ENCODE results near the gene CCDC71.

Gene CCDC71

DNA sequence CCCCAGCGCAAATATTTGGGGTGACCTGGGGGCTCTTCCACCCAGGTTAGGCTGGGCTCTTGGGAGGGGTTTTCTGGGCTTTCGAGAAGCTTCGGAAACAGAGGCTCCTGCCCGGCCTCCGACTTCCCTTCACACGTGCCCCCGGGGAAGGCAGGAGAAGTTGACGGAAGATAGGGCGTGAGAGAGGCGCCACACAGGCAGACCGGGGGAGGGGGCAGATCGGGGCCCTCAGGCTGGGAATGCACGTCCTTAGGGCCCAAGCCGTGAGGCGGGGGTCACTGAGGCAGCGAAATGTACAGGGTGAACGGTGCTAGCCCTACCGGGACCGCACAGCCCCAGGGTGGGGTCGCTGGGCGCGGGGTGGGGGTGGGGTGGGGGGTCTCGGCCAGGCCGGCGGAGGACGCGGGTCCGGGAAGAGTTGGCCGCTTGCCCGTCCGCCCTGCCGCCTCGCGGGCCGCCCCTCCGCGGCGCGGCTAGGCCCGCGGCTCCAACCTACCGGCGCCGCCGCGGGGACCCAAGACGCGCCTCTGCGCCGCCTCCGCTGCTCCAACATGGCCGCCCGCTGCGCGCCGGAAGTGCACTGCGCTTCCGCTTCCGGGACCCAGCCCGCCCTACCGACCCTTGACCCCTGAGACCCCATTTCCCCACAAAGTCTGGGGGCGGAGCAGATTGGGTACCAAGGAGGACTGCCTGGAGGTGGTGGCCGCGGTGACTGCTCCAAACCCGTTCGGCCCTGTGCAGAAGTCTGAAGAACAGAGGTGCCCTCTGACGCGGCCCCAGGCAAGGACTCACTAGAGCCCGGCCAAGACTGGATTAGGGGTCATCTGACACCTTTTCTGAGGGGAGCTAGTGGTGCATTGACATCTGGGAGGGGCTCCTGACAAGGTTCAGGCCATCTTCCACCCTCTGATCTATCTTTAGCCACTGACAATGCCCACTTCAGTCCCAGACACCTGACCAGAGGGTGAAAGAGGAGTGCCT, at the start of gene CCDC71:
CCDC71 (minus strand) TSS at position 561 of the 981 bp plus-strand sequence. CDS start 2,123 bp downstream, outside the sequence.
- DNase-seq, result peak; percentile 23

DNA sequence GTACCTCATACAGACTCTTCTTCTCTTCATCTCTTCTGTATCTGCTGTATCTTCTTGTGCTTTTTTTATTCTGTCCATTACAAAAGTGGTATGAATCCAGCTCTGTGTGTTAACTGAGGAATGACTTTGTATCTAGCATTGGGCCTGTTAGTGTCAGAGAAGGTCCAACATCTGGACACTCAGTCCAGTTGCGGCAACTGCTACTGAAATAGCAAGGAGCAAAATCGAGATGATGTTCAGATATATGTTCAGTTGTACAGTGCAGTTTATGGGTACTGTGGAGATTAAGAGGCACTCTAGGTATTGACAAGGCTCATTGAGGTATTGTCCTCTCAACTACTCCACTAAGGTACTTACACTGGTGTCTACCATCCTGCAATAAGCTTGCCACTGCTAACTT, 47.9 kb upstream of the CCDC71 start:
- DNase-seq, result no peak

DNA sequence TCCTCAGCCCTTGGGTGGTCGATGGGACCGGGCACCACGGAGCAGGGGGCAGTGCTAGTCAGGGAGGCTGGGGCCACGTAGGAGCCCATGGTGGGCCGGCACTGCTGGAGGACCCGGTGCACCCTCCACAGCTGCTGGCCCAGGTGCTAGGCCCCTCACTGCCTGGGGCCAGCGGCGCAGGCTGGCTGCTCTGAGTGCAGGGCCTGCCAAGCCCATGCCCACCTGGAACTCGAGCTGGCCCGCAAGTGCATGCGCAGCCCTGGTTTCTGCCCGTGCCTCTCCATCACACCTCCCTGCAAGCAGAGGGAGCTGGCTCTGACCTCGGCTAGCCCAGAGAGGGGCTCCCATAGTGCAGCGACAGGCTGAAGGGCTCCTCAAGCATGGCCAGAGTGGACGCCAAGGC, 47.4 kb upstream of the CCDC71 start:
- DNase-seq, result no peak

DNA sequence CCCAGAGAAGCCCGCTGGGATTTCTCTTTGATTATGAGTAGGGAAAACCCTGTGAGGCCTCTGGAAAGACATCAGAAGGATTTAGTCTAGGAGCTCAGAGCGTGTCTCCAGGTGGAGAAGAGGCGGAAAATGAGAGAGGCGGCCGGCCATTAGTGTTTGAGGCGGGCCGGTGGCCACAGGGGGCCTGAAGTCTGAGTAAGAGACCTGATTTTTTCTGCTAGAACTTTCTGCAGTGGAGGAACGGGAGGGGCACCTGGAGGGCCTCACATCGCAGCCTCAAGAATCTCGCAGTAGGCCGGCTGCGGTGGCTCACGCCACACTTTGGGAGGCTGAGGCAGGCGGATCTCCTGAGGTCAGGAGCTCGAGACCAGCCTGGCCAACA, 33.8 kb upstream of the CCDC71 start:
- no peak for DNase-seq

DNA sequence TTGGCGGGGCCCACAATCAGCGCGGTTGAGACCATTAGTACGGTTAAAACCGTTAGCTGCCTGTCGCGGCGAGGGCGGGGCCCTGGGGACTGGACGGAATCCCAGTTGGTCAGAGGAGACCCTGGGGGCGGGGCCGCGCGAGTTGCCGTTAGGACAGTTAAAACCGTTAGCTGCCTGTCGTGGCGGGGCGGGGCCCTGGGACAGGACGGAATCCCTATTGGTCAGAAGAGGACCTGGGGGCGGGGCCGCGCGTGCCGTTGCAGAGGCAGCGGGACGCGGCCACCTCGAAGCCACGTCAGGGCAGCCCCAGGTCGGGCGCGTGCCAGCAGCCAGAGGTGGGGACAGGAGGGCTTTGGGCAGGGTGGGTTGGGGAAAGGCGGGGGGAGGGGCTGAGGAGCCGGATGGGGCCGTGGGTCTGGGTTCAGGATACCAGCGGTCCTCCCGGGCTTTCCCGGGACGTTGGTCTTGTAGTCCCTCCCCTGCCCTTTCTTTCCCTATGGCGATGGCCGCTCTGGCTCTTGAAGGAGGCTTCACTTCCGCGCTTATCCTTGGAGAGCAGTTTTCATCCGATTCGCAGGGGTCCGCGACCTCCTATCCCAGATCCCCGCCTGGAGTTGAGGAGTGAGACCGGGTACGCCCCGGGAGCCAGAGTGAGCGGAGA, 33.2 kb upstream of the CCDC71 start:
- DNase-seq, result no peak

DNA sequence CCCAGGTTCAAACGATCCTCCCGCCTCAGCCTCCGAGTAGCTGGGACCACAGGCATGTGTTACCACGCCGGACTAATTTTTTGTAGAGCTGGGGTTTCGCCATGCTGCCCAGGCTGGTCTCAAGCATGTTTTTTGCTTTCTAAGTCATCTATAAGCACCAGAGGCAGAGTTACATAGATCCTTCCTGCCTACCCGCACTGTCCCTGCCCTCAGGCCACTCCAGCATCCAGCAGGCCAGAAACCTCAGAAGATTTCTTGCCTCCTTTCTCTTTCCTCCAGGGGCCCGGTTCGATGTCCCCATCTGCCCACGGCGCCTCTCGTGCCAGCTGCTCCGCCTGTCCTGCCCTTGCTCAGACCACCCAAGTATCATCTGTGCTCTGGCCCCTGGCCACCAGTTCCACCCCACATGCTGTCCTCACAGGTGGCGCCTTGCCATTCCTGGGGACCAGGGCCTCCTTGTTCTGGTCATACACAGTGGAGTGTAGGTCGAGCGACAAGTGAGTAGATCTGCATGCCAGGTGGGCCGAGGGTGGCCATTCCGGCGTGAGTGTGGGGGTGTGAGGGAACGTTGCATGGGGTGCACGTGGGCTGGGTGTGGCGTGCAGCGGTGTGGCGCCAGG, 32.6 kb upstream of the CCDC71 start:
- DNase-seq, result no peak

DNA sequence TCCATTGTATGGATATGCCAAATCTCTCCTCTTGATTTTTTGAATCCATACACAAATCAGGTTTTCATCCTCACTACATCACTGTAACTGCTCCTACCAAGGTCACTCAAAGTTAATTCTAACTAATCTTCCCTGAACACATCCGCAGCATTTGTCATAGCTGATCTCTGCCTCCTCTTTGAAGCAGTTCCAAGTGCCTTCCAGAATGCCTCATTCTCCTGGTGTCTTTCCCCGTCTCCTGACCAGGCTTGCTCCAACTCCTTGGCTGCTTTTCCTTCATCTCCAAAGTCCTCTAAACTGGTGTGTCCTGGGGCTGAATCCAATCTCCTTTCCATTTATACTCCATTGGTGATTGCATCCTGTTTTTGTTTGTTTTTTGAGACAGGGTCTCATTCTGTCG, 32.0 kb upstream of the CCDC71 start:
- DNase-seq, result no peak

DNA sequence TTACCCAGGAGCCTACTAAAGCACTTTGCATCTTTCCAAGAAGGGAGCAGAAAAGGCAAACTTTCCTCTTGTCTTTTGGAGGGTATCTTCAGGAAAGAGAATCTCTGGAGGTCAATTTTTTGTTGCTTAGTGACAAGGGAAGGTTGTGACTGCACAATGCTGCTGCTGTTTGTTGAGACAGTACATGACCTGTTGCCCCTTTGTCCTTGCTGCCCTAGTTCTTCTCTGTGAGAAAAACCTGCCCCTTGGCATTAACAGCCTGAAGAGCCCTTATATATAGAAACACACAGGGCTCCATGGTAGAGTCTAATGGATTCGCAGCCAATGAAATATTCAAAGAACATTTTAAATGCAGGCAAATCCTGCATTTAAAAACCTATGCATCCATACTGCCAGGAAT, 25.6 kb upstream of the CCDC71 start:
- DNase-seq, result no peak

DNA sequence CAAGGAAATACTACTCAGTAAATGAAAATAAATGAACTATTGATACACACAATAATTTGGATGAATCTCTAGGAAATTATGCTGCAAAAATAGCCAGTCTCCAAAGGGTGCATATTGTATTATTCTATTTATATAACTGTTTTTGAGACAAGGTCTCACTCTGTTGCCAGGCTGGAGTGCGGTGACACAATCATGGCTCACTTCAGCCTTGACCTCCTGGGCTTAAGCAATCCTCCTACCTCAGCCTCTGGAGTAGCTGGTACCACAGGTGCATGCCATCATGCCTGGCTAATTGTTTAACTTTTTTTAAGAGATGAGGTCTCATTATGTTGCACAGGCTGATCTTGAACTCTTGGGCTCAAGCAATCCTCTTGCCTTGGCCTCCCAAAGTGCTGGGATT, 17.7 kb upstream of the CCDC71 start:
- DNase-seq, result no peak

DNA sequence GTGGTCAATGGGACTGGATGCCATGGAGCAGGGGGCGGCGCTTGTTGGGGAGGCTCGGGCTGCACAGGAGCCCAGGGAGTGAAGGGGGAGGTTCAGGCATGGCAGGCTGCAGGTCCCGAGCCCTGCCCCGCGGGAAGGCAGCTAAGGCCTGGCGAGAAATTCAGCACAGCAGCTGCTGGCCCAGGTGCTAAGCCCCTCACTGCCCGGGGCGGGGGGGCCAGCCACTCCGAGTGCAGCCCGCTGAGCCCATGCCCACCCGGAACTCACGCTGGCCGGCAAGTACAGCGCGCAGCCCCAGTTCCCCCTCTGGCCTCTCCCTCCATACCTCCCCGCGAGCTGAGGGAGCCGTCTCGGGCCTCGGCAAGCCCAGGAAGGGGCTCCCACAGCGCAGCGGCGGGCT, 16.6 kb upstream of the CCDC71 start:
- DNase-seq, result no peak

DNA sequence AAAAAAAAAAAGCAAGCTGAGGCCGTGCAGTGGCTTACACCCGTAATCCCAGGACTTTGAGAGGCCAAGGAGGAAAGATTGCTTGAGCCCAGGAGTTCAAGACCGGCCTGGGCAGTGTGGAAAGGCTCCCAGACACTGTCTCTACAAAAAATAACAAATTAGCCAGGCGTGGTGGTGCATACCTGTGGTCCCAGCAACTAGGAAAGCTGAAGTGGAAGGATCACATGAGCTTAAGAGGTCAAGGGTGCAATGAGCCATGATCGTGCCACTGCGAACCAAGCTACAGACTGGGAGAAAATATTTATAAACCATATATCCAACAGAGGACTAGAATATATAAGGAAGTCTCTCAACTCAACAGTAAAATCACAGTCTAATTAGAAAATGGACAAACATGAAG, 15.2 kb upstream of the CCDC71 start:
- no peak for DNase-seq

DNA sequence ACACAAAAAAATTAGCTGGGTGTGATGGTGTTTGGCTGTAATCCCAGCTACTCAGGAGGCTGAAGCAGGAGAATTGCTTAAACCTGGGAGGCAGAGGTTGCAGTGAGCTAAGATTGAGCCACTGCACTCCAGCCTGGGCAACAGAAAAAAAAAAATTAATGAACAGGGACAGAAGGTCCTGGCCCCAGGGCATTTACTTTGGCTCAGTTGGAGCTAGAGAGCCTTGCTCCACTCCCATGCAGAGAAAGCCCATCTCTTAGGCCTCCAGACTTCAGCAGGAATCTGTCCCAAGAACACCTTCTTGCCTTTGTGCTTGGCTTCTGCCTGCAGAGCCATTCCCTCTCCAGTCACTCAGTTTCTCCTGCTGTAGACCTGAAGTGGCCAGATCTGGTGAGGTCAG, 14.0 kb upstream of the CCDC71 start:
- no peak for DNase-seq

DNA sequence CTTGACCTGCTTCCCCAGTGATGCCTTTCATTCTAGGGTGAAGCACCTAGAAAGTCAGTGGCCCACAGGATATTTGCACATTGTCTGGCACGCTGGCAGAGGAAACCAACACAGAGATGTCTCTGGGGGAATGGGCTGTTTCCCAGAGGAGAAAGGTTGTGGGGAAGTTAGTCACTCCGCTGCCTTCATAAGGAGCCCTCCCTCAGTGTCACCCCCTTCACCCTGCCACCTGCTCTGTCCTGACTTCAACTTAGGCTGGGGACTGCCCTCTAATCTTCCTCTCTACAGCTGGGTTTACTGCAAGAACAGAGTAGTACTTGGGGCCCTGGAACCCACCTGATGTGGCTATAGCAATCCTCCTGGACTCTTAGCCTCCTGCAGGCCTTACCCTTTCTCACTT, 10.9 kb upstream of the CCDC71 start:
- DNase-seq, result no peak

DNA sequence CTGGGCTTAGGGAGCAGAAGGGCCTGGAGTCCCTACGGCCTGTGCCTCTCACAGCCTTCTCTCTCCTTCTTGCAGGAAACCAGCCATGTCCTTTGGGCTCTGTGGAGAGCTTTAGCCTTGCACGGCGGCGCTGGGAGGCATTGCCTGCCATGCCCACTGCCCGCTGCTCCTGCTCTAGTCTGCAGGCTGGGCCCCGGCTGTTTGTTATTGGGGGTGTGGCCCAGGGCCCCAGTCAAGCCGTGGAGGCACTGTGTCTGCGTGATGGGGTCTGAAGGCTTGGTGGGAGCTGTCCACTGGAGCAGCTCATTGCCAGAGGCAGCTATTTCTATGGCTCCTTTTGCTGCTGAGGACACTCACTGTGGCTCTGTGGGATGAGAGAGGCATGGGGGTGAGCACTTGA, 9.4 kb upstream of the CCDC71 start:
- no peak for DNase-seq

DNA sequence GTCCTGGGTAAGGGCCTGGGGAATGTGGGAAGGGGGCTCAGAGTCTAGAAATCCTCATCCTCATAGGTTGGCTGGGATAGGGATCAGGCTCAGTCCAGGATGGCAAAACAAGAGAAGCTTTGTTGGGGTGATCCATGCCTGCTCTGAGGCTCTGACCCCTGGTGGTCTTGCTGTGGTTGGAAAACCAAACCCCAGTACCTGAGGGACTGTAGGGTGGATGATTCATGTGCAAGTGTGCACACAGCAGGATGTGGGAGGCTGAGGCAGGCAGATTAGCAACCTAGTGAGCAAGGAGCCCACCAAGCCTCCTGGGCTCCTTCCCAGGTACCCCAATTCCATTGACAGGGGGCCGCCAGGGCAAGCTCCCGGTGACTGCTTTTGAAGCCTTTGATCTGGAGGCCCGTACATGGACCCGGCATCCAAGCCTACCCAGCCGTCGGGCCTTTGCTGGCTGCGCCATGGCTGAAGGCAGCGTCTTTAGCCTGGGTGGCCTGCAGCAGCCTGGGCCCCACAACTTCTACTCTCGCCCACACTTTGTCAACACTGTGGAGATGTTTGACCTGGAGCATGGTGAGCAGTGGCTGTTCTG, 8.4 kb upstream of the CCDC71 start:
- DNase-seq, result no peak

DNA sequence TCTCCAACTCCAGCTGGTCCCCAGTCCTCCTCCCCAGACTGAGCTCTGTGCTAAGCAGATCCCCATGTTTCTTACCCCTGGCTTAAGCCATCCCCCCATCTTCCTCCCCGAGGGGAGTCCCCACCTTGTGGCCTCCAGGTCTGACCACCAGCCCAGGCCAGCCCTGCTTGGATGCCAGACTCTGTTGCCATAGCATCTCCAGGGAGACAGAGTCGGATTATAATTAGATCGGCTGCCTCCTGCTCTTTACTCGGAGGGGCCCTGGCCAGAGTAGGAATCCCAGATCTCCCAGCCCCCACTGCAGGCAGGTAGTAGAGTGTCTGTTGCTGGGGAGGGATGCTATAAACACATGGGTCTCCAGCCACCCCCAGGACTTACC, 7.7 kb upstream of the CCDC71 start:
- DNase-seq, result no peak

DNA sequence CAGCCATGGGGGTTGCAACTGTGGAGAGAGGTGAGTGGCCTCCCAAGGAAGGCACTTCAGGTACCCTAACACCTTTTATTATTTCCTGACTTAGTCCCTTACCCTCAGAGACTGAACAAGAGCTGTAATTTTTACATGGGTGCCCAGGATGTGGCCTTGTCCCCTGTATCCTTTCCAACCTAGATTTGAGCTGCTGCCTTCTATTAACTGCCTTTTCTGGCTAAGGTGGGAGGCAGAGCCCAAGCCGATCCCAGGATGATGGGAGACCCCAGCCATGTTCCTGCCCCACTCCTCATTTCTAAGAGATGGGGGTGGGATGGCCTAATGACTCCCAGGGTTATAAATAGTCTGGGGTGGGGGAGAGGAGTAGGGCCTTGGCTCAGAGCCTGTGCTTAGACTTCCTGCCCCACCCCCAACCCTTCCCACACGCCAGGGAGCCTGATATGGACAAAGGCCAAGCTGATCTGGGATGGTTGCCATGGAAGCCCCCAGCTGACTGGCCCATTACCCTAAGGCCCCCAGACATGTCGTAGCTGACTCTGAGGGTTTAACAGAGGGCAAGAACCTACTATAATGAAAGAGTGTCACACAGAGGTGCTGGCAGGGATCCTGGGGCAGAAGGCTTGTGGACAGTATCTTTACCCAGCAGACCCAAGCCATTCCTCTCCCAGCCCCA, 7.1 kb upstream of the CCDC71 start:
- DNase-seq, result no peak

DNA sequence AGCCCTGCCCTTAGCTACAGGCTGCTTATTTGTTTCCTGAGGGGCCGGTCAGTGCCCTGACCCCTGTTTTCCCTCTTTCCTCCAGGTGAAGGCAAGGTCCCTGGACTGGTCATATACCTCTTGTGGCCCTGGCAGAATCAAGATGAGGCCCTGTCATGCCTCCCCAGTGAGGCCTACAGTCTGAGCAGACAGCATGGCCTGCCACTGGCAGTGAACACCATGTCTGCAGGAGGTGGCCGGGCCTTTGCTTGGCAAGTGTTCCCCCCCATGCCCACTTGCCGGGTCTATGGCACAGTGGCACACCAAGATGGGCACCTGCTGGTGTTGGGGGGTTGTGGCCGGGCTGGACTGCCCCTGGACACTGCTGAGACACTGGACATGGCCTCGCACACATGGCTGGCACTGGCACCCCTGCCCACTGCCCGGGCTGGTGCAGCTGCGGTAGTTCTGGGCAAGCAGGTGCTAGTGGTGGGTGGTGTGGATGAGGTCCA, 6.5 kb upstream of the CCDC71 start:
- no peak for DNase-seq

DNA sequence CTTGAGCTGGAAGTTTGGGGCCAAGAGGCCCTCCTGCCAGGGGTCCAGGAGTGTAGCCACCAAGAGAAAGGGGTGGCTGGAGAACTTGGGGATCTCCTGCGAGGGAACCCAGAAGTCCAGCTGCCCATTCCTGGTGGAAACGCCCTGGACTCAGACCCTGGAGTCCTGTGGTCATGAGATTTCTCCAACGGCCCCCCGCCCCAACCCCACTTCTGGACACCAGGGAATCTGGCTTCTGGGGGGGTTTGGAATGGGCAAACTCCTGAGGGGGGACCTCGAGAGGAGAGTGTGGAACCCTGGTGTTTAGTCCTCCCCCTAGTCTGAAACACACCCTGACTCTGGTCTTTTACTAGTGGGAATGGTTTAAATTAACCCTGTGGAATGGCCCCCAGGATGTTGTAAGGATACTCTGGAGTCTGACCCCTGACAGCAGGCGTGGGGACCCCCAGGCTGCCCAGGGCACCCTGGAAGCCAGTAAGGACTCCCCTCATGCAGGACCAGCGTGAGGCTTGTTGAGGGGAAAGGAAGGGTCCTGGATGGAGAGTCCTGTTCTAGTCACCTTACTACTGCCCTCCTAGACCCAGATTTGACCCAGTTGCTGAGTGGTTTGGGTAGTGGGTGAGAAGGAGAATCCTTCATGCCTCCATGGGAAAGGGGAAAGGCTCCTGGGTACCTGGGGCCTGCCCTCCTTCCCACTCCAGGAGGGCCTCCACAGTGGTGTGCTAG, 5.8 kb upstream of the CCDC71 start:
- DNase-seq, result no peak

DNA sequence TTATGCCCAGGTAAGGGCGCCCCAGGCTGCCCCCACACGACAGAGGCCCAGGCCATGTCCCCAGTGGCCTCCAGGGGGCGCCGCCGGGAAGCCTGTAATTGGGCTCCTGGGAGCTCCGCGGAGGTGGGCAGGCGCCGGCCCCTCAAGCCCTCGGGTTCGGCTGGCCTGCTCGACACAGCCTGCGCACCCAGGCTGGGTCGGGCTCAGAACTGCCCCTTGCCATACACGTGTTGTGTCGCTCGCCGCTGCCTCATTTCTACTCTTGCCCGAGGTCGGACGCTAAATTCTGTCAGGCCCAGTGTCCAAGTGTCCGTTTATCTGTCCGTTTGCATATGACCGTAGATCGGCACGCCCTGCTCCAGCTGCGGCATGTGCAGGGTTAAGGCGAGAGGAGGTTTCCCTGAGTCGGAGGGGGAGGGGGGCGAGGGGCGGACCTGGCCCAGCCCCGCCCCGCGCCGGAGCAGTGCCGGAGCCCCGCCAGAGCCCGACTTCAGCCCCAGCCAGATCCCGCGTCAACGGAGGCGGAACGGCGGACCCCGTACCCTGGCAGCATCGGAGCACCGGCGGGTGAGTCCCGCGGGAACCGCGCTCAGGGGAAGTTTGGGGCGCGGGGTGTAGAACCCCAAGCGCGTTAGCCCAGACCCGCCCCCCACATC, 5.1 kb upstream of the CCDC71 start, which contains the start of gene KLHDC8B:
KLHDC8B (plus strand) TSS at position 480 of the 656 bp plus-strand sequence. CDS start 1,172 bp downstream, outside the sequence.
- peak; percentile 77 for DNase-seq

DNA sequence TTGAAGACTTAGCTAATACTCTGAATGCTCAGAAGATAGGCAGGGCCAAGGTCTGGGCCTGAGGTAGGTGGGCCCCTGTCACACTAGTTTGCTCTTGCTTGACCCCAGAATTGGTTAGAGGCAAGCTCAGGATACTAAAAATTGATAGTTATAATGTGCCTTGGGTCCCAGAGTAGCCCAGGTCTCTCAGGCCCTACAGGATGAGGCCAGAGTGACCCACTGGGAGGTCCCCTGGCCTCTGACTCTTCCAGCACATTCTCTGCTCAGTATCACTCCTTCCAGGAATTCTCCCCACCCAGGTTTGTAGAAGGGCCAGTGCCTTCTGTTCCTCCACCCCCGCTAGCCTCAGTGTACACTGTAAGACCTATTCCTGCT, 4.6 kb upstream of the CCDC71 start:
- DNase-seq, result no peak

Data from NCI-H526 treated with DMSO at 0.1 percent for 48 hours (cell line).